Heart left ventricle (tissue), 13 donors: ENCODE results near the gene TMEM42.
"Not testable (repeated sequence)": the region's sequence is repeated elsewhere in the genome, so short reads cannot be mapped to it uniquely, and the experiment has no call there.

Experiments used
- POLR2A ChIP-seq, 2 donors: fragments of 450-650 bp; IDR thresholded peaks; one replicate each; pipeline ENCODE4 v1.6.1; 2017; ENCODE audit warnings: antibody characterized with exemption in 2 of 2, mild to moderate bottlenecking in 2 of 2, moderate library complexity in 2 of 2
- TF ChIP-seq, protein P1 (sequence below), 12 donors: fragments of 200-600 bp; sonication (generic) in 4 of 12; IDR thresholded peaks; one replicate each; pipeline versions ENCODE4 v1.5.0 to v1.8.0; 2018 to 2022; ENCODE audit warnings: antibody characterized with exemption in 12 of 12, mild to moderate bottlenecking in 5 of 12
- donor health status: ischemic (EF 13 %, LVEDD 7.1; RV severe dilation, severe dysfunction).
- donor health status: DM: no; HTN: yes; CAD: no.
- donor health status: DM: no; HTN: no; CAD: no.
- donor health status: ischemic (EF 25% LVEDD 6.9; RV normal size, moderate dysfunction).
- donor health status: ischemic (EF 25% LVEDD 5.7; RV mildly dilated, moderate dysfunction).
- donor health status: ischemic (EF 35%, LVEDD 5.7; RV mildly dilated, moderate dysfunction).
- donor health status: nonischemic (EF 11% LVEDD 7.7; RV severe dilation, severe dysfunction).
- donor health status: DM: yes; HTN: yes; CAD: no.
- donor health status: PGD.
- donor health status: ischemic (EF 29% LVEDD 5.4; RV normal size, mild dysfunction).
- donor health status: nonischemic (EF 23%, LVEDD 6.1; RV moderate dilation, normal function).

DNA sequence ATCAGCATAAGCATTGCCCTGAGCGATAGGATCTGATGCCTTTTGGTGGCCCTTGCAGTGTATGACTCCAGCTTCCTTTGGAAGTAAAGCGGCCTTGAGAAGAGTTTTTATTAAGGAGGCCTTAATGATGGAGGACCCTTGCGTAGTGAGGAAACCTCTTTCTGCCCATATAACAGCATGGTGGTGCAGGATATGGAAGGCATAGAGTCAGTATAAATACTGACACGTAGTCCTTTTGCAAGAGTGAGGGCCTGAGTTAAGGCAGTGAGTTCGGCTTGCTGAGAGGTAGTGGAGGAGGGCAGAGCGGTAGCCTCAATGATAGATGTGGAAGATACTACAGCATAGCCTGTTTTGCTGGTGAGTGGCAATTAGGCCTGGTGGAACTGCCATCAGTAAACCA lies 5.0 kb upstream of the TMEM42 start:
- TF ChIP-seq POLR2A (IDR thresholded peaks at IDR 0.05) = not testable (repeated sequence)
- TF ChIP-seq, protein P1, sequence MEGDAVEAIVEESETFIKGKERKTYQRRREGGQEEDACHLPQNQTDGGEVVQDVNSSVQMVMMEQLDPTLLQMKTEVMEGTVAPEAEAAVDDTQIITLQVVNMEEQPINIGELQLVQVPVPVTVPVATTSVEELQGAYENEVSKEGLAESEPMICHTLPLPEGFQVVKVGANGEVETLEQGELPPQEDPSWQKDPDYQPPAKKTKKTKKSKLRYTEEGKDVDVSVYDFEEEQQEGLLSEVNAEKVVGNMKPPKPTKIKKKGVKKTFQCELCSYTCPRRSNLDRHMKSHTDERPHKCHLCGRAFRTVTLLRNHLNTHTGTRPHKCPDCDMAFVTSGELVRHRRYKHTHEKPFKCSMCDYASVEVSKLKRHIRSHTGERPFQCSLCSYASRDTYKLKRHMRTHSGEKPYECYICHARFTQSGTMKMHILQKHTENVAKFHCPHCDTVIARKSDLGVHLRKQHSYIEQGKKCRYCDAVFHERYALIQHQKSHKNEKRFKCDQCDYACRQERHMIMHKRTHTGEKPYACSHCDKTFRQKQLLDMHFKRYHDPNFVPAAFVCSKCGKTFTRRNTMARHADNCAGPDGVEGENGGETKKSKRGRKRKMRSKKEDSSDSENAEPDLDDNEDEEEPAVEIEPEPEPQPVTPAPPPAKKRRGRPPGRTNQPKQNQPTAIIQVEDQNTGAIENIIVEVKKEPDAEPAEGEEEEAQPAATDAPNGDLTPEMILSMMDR (IDR thresholded peaks at IDR 0.05) = not testable (repeated sequence)
